Panc1 (cell line): ENCODE results near the gene UBAC1. TPM values are rescaled to one million over a fixed set of nuclear protein-coding genes. Genes with fewer than 3 reads are reported as not detected.

Experiments
- ATAC-seq: fragments of 200-7000 bp; cut with Tn5 transposase; 2 replicates; pipeline ENCODE4 v1.9.1; 2020; ENCODE audit warnings: mild to moderate bottlenecking, moderate library complexity
- BruUV-seq: library from RNA; stranded (reverse); fragments of 400-500 nt; replicated peaks from 2 replicates; lab custom pipeline; 2021; lab: Mats Ljungman, UMichigan
- CTCF ChIA-PET: fragments of 300-600 bp; sonication (Branson Sonifier 250); formaldehyde crosslinking; loops from one replicate; lab custom pipeline; 2022; ENCODE audit warnings: antibody characterized with exemption; lab: Charles Lee
- POLR2A ChIA-PET: fragments of 300-600 bp; sonication (Branson Sonifier 250); formaldehyde crosslinking; loops from one replicate; lab custom pipeline; 2022; ENCODE audit warnings: antibody characterized with exemption; lab: Charles Lee
- DNase-seq: peaks from one replicate; pipeline ENCODE4 v3.0.0-alpha.2; 2010; ENCODE audit warnings: low read depth, low spot score
- H3K27ac ChIP-seq: 2 replicates; pipeline ENCODE4 v1.5.1; 2011; ENCODE audit warnings: mild to moderate bottlenecking, low read length, inconsistent platforms
- H3K27me3 ChIP-seq: fragments of 200-500 bp; sonication (Bioruptor generic); 2 replicates; pipeline ENCODE4 v1.6.0; 2014; ENCODE audit warnings: low read length, inconsistent platforms; ENCODE audit not compliant: control insufficient read depth, insufficient read depth
- H3K36me3 ChIP-seq: fragments of 200-500 bp; sonication (Bioruptor generic); 2 replicates; pipeline ENCODE4 v1.5.1; 2014; ENCODE audit warnings: inconsistent platforms, mild to moderate bottlenecking, low read length, moderate library complexity; ENCODE audit not compliant: control insufficient read depth, insufficient read depth
- H3K4me1 ChIP-seq: 2 replicates; pipeline ENCODE4 v1.5.1; 2011; ENCODE audit warnings: inconsistent platforms, mild to moderate bottlenecking, low read length, moderate library complexity; ENCODE audit not compliant: control insufficient read depth, insufficient read depth
- H3K4me3 ChIP-seq, 2 experiments: 2 replicates each; pipeline ENCODE4 v1.5.1; 2011 to 2012; ENCODE audit warnings: low read depth in 2 of 2, low read length in 2 of 2, mild to moderate bottlenecking in 2 of 2, inconsistent platforms in 1 of 2, moderate library complexity in 1 of 2
- H3K9me3 ChIP-seq: fragments of 200-500 bp; sonication (Bioruptor generic); 2 replicates; pipeline ENCODE4 v1.5.1; 2014; ENCODE audit warnings: low read depth, mild to moderate bottlenecking, inconsistent platforms, low read length, moderate library complexity; ENCODE audit not compliant: control insufficient read depth, insufficient read depth
- CTCF ChIP-seq: fragments of 450-650 bp; IDR thresholded peaks from 2 replicates; pipeline ENCODE4 v1.5.1; 2017; ENCODE audit warnings: mild to moderate bottlenecking
- POLR2AphosphoS5 ChIP-seq: IDR thresholded peaks from 2 replicates; pipeline ENCODE4 v1.6.1; 2012; ENCODE audit warnings: mild to moderate bottlenecking, low read depth, low read length, moderate library complexity
- REST ChIP-seq, 2 experiments: IDR thresholded peaks; 2 replicates each; pipeline ENCODE4 v1.6.1; 2011 to 2012; ENCODE audit warnings: low read depth in 2 of 2, control low read depth in 1 of 2, low read length in 1 of 2, mild to moderate bottlenecking in 1 of 2, moderate library complexity in 1 of 2; ENCODE audit not compliant: insufficient read depth in 1 of 2
- SIN3A ChIP-seq: IDR thresholded peaks from 2 replicates; pipeline ENCODE4 v1.6.1; 2012; ENCODE audit warnings: low read depth, mild to moderate bottlenecking, low read length, moderate library complexity, borderline replicate concordance; ENCODE audit not compliant: insufficient read depth
- TCF7L2 ChIP-seq: IDR thresholded peaks from 2 replicates; pipeline ENCODE4 v1.6.1; 2011; ENCODE audit warnings: mild to moderate bottlenecking, low read depth, low read length, inconsistent platforms
- in situ Hi-C: cut with HindIII; loops from 2 replicates; pipeline ENCODE4 v1.10.0; 2016; ENCODE audit warnings: low sequenced_read_pairs, low pct_unique_long_range_greater_than_20kb
- intact Hi-C: fragments of 100-400 bp; cut with micrococcal nuclease; formaldehyde crosslinking; loops from one replicate; pipeline ENCODE4 v1.10.0; 2022; ENCODE audit not compliant: unreplicated experiment
- total RNA-seq: library from RNA; stranded (reverse); gene quantifications from one replicate; pipeline ENCODE4 v1.2.1, GENCODE V29; 2021; ENCODE audit not compliant: unreplicated experiment

The UBAC1 gene
- total RNA-seq, 1 experiment from 2014 or later: 38.0 TPM

- H3K9me3 ChIP-seq: no peaks in the 10 kb centered on the region
- H3K4me3 ChIP-seq: no peak overlapping the region
- in situ Hi-C loops: no loop called here
- H3K27ac ChIP-seq: no peak overlapping the region
- ATAC-seq: no peak
- ChIA-PET CTCF (no interaction called here), POLR2A (no interaction called here)
- no TSS peak for BruUV-seq
- DNase-seq: no peak
- no peak for TF ChIP-seq SIN3A
- no peak for TF ChIP-seq TCF7L2
- TF ChIP-seq REST (IDR thresholded peaks at IDR 0.05; ENCODE audit: insufficient read depth in 1 of 2, low read depth in 2 of 2, low read length in 1 of 2): no peak
- TF ChIP-seq CTCF: no peak
- TF ChIP-seq POLR2AphosphoS5: no peak
- H3K27me3 ChIP-seq: no peaks in the 10 kb centered on the region
- H3K4me1 ChIP-seq: peaks cover 24% of the 10 kb centered on the region
- no peaks in the 10 kb centered on the region for H3K36me3 ChIP-seq
- intact Hi-C loops: no loop called here
These were observed 27.3 kb upstream of the UBAC1 start for GRCh38 chr9:135988493-135988892.

GRCh38 chr9:135987838-135988404 lies 26.7 kb upstream of the UBAC1 start:
- DNase-seq (no peak), ATAC-seq (no peak)
- no peaks in the 10 kb centered on the region for H3K27me3 ChIP-seq
- TF ChIP-seq TCF7L2 (no peak), REST (IDR thresholded peaks at IDR 0.05; ENCODE audit: insufficient read depth in 1 of 2, low read depth in 2 of 2, low read length in 1 of 2) (no peak), POLR2AphosphoS5 (no peak), CTCF (no peak), SIN3A (no peak)
- H3K4me3 ChIP-seq: no peak overlapping the region
- ChIA-PET CTCF (no interaction called here), POLR2A (no interaction called here)
- H3K4me1 ChIP-seq: peaks cover 23% of the 10 kb centered on the region
- no peak overlapping the region for H3K27ac ChIP-seq
- no peaks in the 10 kb centered on the region for H3K36me3 ChIP-seq
- no TSS peak for BruUV-seq
- intact Hi-C loops: no loop called here
- in situ Hi-C loops: no loop called here
- no peaks in the 10 kb centered on the region for H3K9me3 ChIP-seq
